Peyer's patch (tissue), 4 donors: ENCODE measurements around the gene PIP5K1C.

Experiments used
- CTCF ChIP-seq, 6 experiments: fragments of 450-650 bp in 4 of 6; fragments of 200-600 bp in 2 of 6; sonication (generic) in 1 of 6; IDR thresholded peaks; one replicate each; pipeline ENCODE4 v1.5.1; 2017 to 2019; ENCODE audit warnings: antibody characterized with exemption in 6 of 6, mild to moderate bottlenecking in 3 of 6, moderate library complexity in 1 of 6
- POLR2A ChIP-seq, 2 donors: fragments of 450-650 bp; IDR thresholded peaks; one replicate each; pipeline ENCODE4 v1.5.1; 2017; ENCODE audit warnings: antibody characterized with exemption in 2 of 2, mild to moderate bottlenecking in 2 of 2, moderate library complexity in 2 of 2

GRCh38 chr19:3645726-3646125 is 54.5 kb downstream of the PIP5K1C start:
- TF ChIP-seq CTCF (IDR thresholded peaks at IDR 0.05) (no peak), POLR2A (IDR thresholded peaks at IDR 0.05) (no peak)
